NCI-H146 treated with DMSO at 0.1 percent for 48 hours (cell line): ENCODE results near the gene NPB.

ENCODE experiments used
- DNase-seq: peaks from one replicate; lab custom pipeline; 2025; ENCODE audit not compliant: unreplicated experiment; lab: John Stamatoyannopoulos, UW

Gene NPB

DNA sequence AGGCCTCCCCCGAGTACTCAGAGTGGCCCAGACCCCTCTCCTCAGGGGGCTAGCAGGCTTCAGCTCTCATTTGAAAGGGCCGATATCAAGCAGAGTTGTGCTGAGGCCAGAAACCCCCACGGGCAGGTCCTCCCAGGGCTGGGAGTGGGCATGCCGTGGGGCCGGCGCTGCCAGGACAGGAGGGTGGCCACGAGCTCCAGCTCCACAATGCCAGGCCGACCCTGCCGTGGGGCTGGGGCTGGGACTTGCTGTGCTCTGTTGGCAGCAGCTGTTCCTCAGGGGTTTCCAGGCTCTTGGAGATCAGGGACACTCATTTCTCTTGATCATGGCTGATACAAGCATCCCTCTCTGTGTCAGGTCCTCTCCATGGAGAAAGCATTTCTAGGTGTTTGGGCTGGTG is 3.2 kb upstream of the NPB start:
- no peak for DNase-seq

DNA sequence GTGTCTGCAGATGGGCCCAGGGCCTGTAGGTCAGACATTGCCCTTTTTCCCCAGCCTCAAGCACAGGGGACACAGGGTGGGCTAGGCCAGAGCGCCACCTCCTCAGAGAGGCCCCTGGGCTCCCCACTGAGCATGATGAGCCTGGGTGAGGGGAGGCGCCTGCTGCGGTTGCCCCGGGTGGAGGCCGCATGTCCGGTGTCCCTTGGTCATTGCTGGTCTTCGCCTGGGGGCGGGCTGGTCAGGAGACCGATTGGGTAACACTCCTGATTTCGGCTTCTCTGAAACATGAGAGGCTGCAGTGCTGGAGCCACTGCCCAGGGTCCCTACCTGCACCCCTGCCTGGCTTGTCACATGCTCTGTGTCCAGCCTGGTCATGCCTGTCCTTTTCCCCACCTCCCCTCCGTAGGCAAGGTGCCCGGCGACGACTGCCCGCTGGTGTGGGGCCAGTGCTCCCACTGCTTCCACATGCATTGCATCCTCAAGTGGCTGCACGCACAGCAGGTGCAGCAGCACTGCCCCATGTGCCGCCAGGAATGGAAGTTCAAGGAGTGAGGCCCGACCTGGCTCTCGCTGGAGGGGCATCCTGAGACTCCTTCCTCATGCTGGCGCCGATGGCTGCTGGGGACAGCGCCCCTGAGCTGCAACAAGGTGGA is 2.4 kb upstream of the NPB start:
- no peak for DNase-seq

DNA sequence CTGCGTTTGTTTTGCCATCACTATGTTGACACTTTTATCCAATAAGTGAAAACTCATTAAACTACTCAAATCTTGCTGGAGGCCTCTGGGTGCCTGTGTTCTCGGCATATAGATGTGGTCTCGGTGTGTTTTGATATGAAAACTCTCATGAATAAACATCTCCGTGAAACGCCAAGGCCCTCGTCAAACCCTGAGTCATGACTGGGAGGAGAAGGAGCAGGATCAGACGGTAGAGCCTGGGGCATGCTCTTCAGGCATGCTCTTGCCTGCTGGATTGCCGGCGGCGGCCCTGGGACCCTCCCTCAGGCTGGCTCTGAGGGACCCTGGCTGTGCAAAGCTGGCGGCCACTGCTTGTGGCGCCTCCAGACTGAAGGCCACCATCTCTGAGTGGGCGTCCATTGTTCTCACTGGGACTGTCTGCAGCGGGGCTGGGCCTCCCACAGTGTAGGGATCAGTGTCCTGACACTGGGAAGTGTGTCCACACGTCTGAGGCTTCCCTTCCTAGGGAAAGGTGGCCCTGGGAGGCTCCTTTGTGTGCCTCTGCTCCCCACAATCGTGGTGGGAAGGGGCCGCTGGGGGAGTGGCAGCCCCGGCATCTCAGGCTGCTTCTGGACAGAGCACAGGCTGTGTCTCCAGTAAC is 1.7 kb upstream of the NPB start:
- DNase-seq = no peak

DNA sequence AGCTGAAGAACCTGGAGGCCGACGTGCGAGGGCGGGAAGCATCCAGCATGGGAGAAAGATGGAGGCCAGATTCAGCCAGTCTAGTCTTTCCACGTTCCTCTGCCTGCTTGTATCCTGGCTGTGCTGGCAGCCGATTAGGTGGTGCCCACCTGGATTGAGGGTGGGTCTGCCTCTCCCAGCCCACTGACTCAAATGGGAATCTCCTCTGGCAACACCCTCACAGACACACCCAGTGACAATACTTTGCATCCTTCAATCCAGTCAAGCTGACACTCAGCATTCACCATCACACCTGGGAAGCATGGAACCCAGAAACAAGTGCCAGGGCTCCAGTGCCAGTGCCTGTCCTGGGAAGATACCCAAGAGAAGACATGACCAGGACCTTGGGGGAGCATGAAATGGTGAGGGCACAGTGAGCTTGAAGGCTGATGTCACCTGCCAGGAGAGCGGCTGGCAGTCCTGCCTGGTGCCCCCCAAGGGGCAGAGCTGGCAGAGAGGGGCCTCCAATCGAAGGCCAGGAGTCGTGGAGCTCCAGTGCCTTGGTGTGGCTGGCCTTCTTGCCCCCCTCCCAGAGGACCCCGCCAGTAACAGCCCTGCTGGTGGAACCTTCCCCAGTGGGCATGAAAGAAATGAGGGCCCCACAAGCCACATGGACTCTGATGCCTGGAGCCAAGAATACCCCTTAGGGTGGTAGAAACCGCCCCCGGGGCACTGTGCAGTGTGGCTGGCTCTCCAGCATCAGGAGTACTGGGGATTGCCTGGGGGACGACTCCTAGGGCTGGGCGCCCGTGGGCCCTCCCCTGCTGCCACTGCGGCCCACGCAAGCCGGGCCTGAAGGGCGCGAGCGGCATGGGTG is 643 bp upstream of the NPB start:
- no peak for DNase-seq

DNA sequence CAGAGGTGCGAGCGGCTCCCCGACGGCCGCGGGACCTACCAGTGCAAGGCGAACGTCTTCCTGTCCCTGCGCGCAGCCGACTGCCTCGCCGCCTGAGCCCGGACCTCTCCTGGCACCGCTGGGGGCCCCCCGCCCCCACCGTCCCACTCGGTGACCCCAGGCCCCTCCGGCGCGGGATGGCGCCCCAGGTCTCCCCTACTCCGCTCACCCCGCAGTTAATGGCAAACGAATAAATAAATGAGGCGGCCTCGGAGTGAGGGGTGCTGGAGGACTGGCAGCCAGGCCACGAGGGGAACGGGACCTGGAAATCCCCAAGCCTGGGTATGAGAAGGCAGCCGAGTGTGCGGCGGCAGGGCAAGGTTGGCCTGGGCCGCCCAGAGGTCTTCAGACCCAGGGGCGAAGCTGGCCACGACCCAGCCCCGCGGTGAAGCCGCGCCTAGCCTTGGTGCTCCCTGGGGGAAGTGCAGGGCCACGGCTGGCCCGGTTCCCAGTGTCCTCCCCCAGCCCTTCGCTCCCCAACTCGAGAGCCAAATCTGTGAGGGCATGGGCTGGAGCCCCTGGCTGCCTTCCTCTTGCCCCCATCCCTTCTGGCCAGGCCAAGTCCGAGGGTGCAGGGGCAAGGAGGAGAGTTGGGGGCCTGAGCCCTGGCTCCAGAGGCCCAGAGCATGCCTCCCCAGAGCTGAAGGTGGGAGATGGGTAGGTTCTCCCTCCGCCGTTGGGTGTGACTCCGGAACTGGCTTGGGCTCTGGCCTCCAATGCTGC is 796 bp downstream of the NPB start:
- no peak for DNase-seq

DNA sequence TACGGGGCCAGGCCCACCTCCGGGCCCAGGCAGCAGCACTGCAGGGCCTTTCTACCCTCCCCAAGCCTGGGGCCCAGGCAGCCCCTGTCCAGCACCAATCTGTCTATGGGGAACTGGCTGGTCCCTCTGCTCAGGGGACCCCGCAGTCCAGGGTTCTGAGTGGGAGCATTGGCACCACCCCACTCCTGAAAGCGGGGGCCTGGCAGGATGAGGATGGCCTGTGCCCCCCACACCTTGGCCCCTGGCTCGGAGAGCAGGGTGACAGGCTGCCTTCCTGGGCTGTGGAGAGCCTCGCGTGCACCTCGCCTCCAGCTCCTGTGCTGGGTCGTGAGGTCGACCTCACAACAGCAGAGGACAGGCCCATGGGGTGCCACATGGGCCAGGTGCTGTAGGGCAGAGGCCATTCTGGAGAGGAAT is 1.4 kb downstream of the NPB start:
- no peak for DNase-seq

DNA sequence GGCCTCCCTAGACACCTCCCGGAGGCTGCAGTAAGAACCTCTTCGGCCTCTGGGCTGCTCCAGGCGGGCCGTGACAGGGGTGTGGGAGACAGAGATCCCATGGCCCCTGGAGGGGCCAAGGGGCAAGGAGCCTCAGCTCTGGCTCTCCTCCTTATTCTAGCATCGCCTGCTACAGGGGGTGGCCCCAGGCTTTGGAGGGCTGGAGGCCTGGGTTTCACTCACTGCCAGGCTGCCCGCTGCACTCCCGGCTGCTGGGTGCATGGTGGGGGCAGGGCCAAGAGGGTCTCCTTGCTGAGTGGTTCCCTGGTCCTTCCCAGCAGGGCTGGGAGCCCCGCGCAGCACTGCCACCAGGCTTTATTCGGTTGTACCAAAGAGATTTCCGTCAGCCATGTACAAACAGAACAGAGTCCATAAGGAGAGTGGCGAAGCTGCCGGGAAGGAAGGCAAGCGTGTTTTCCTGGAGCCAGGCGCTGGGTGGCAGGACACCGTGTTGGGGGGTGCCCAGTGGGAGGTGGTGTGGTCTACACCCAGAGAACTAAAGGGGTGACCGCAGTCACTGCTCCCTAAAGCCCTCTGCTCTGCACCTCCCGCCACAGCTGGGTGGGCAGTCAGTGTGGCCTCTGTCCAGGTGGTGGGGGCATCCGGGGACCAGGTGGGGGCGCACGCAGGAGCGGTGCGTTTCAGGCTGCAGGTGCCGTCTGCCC is 2.0 kb downstream of the NPB start:
- DNase-seq = no peak

DNA sequence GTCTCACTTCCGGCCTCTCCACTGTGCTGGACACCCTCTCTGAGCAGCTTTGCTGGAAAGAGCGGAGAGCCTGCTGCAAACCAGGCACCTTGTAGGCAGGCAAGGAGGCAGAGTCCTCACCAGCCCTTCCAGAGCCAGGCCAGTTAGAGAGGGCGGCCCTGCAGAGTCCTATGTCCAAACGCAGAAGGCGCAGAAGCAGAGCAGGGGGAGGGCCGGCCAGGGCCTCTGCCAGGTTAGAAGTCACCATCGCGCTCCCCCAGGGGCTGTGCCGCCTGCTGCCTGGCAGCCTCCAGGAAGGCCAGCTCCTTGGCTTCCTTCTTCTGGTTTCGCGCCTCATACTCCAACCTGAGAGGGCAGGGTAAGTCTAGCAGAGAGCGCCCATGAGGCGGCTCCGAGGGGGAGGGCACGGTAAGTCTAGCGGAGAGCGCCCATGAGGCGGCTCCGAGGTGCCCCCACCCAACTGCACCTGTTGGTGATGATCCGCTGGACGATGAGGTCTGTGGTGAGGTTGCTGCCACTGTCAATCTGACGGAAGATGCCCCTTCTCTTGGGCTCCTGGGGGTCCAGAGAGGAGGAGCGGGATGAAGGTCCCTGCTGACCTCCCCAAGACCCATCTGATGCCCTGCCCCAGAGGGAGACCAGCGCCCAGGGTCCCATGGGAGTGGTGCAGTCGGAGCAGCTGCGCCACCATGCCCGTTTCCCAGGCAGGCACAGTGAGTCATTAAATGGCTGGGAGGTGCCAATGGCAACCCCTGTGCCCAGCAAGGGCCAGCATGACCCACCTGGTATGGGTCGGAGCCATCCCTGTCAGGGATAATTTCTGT is 2.8 kb downstream of the NPB start:
- no peak for DNase-seq

DNA sequence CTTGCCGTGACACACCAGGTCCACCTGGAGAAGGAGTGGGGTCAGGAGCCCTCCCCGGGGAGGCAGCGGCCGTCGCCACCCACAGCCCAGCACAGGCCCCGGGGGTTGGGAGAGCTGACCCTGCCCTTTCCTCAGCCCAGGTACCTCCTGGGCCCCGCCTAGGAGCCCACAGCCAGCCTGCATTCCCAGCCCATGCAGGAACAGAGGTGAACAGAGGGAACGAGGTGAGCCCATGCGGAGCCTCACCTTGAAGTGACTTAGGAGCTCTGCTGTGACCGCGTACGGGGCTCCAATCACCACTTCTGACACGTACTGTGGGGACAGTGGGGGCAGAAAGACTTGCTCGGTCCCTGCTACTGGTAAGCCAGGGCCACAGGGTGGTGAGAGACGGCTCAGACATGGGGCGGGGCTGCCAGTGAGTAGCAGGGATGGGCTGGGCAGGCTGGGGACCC is 3.4 kb downstream of the NPB start:
- DNase-seq = no peak

DNA sequence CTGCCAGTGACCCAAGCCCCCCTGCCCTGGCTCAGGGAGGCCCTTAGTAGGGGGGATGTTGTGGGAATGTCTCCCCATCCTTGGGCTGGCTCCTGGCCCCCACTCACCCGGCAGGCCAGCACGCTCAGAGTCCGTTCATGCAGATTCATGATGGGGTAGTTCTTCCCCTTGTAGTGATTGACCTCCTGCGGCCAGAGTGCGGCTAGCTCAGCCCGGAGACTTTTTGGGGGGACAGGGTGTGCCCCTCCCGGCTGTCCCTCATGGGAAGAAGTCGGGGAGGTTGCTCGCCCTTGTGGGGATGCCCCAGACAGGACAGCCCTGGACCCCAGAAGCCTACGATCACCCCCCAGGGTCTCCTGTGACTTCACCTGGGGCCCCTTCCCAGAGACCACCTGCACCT is 4.0 kb downstream of the NPB start:
- DNase-seq = no peak

DNA sequence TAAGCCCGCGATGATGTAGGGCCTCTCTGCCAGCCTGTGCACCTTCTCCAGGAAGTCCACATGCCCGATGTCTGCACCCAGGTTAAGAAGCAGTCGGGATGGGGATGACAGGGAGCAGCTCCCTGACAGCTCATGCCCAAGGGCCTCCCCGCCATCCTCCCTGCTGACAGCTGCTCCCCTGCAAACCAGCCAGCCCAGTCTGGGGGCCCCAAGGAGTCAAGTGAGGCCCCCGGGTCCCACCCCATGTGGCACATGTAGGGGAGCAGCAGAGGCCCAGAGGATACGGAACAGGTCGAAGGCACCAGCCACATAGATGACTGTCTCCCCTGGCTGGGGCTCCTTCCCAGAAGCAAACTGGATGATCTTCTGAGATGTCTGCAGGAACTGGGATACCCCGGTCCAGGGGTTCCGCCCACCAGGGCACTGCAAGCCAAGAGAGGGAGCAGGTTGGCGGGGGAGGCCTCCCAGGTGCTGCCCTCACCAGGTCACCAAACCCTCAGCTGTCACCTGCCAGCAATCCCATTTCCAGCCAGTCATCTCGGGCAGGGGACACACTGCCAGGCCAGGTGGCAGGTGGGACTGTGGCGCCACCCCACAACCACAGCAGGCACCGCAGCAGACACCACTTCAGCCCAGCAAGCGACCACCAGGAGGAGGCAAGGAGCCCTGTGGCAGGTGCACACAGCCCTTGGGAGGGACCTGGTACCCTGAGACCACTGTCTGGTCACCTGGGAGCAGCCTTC is 4.6 kb downstream of the NPB start:
- DNase-seq = no peak

DNA sequence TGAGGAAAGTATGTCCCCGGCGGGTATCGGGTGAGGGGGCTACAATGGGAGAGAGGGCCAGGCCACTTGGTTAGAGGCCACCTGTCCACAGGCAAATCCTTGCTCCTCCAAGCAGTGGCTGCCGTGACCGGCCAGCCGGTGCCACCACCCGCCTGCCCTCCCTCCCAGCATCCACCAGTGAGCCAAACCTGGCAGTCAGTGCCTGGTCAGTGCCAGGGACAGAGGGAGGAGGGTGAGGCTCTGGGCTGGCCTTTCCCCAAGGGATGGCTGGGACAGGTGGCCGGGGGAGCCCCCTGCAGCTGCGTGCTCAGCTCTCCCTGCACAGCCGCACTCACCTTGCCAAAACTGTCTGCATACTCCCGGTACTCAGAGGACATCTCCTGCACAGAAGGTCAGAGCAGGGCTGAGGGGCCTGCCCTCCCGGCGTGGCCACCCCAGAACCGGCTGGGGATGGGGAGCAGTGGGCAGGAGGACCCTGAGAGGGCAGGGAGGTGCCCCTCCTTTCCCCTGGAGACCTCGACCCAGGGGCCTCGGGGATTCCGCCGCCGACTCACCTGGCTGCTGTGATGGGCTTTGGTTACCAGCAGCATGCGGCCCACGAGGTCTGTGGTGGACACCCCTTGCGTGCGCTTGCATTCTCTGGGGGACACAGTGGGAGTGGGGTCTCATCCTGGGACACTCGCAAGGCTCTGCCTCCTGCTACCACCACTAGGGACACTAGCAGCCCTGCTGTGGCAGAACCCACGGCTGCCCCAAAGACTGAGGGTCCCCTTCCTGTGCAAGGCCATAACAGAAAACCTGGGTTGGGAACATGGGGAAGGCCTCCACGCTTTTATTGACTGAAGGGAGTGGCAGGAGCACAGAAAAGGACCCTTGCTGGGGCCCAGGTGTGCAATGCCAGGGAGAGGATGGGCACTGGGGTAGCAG is 5.4 kb downstream of the NPB start:
- DNase-seq = no peak

DNA sequence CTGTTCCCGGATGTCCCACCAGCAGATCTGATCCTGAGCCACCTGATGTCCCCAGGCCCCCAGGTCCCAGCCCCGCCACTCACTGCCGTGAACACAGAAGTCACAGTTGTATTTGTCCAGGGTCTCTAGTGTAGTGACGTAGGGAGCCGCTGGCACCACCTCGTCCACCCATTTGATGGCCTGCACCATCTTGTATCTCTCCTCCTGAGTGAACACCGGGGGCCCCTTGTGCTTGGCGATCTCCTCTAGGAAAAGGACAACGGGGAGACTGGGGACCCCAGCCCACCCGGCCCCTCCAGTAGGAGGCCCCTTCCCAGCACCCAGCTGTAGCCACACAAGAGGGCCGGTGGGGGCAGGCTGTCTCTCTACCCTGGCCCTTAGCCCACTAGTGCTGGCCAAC is 6.8 kb downstream of the NPB start:
- no peak for DNase-seq

DNA sequence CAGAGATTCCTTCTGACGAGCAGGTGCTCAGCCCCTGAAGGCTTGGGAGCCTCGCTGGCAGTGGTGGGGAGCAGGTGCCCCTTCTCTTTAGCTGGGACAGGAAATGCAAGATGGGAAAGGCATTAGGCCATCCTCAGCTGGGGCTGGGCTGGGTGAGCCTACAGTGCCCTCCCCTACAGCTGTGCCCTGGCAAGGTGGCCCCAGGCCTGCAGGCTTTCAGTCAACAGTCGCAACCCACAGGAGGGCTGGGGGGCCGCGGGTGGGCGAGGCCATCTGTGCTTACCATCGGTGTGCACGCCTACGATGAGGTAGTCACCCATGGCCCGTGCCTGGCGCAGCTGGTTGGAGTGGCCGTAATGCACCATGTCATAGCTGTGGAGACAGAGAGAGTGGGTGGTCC is 7.2 kb downstream of the NPB start:
- no peak for DNase-seq

DNA sequence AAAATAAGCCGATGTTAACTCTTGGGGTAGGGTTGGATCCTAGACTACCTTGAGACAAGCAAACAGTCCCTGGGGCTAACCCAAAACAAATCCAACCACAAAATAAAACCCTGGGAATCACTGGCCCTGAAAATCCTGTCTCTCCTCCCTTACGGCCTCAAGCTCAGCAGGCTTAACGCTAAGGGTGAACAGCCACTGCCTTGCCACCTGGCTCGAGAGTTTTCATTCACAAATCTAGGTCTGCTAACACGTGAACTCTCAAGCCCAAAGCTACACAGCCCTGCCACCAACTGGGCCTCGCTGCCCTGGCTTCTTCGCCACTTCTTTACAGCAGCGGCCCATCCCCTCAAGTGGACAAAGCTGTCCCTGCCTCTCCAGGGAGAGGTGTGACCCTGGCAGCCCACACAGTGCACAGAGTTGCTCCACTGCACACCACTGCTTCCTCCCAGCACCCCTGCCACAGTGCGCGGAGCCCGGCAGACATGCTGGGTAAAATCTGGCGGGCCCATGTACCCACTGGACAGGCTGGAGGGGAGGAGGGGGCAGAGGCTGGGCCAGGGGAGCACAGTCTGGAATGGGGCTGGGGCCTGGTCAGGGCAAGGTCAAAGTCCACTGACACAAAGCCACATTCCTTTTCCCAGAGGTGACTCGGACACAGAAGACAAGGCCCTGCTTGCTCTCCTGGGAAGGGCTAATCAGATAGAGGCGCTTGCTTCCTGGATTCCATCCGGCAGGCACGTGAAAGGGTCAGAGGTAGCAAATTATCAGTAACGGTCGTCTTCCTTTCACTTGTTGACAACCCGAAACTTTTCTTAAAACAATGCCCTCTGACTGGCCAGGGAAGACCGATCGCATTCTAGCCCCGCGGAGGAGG is 8.2 kb downstream of the NPB start:
- DNase-seq = peak; percentile 39

DNA sequence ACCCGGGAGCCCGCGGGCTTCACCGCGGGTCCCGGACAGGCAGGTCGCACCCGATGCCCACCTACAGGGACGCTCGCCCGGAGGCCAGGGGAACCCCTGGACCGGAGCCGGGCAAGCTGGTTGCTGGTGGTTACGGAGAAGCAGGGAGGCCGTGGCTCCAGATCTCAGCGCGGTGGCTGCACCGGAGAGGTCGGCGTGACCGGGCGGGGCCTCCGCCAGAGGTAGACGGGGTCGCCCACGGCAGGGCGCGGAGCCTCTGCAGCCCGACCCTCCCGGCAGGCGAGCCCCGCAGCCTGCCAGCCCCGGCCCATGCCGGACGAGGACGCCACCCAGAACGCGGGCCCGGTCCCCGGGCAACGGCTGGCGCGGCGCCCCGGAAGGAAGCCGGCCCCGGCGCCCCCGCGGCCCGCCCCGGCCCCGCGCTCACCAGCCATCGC is 8.8 kb downstream of the NPB start:
- no peak for DNase-seq

DNA sequence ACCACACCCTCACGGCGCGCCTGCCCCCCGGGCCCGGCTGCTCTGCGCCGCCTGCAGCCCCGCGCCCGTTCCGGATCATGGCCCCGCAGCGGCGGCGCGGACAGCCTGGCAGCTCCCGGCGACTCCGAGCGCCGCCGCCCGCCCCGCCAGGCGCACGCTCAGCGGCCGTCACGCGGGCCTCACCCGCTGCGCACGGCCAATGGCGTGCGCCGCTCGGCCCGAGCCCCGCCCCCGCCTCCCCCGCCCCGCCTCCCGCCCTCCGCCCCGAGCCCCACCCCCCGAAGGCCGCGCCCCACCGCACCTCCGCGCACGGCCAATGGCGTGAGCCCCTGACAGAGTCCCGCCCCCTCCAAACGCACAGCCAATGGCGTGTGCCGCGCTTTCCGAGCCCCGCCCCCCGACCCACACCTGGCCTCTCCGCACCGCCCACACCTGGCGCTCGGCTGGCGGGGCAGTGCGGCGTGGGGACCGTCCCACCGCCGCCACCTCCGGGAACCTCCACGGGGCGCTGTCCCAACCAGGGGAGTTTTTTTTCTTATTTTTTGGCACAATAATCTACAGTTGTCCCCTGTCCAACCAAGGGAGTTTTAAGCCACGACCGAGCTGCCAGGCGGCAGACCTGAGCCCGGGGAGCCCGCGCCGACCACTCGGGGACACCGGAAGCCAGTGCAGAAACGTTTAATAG is 9.4 kb downstream of the NPB start, which contains the start of gene PCYT2:
Gene PCYT2, minus strand, starts transcription at position 123 of the 685 bp plus-strand sequence. Its CDS starts 44 bp downstream, at position 79.
- peak; percentile 59 for DNase-seq
